GM19397 (cell line): ENCODE results near the gene RIPPLY3.

Source experiments
- ATAC-seq: cut with Tn5 transposase; IDR thresholded peaks from one replicate; pipeline ENCODE4 v1.9.1; 2021; ENCODE audit warnings: mild to moderate bottlenecking, moderate library complexity; ENCODE audit not compliant: unreplicated experiment

Gene RIPPLY3, protein sequence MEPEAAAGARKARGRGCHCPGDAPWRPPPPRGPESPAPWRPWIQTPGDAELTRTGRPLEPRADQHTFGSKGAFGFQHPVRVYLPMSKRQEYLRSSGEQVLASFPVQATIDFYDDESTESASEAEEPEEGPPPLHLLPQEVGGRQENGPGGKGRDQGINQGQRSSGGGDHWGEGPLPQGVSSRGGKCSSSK

DNA sequence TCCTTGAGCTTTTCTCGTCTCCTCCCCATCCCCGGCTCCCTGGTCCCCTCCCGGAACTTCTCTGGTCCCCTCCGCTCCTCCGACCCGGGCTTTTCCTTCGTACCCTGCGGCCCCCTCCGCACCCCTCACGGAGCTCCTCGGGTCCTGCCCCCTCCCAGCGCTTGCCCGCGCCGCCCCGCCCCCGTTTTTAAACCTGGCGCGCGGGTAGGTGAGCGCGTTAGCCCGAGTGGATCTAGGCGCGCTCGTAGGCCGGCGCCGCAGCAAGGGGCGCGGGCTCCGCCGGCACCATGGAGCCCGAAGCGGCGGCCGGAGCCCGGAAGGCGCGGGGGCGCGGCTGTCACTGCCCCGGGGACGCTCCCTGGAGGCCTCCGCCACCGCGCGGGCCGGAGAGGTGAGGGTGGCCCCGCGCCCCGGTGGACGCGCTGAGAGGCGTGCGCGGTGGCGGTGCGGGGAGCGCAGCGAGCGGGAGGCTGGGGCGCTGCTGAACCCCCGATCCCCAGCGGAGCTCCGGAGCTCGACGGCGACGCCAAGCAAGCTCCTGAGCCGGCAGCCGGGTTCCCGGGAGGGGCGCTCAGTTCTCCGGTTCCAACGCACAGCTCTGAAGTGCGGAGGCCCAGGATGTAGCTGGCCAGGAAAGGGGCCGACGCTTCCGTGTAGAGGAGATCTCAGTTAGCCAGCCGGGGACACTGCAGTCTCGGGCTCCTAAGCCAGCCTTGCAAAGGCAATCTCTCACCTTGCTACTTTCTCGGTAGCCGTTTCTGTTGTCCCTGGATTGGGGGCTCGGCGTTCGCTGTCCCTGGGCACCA is at the start of gene RIPPLY3:
TSS of gene RIPPLY3 (plus strand) at position 217 of the 806 bp plus-strand sequence. CDS start at position 288, 71 bp downstream.
- no peak for ATAC-seq

DNA sequence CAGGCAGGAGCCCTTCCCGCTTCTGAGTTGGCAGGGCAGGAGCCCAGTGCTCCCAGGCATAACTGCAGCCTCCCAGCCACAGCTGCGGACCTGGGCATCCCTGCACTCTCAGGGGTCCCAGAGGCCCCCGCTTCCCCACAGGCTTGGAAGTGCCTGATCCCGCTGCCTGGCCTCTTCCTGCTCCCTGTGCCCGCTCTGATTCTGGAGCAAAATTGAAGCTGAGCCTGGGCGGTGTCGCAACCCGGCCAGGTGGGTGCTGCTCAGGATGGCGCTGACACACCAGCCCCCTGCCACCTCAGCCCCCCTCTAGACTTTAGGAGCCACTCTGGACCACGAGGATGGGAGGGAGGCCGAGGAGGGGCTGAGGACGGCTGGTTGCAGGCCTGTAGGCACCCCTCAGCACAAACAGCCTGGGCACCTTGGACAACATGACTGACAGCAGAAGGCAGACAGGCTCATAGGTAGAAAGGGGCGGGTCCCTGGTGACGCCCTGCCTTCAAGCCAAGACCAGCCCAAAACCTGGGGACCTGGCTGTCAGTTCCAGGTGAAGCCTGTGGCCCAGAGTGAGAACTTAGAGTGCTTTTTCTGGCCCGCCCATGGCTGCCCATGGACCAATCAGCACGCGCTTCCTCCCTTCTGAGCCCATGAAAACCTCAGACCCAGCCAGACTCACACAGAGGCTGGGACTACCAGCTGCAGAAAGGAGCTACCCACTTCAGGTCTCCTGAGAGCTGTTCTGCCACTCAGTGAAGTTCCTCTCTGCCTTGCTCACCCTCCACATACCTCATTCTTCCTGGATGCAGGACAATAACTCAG is 47.3 kb upstream of the RIPPLY3 start:
- ATAC-seq: no peak

DNA sequence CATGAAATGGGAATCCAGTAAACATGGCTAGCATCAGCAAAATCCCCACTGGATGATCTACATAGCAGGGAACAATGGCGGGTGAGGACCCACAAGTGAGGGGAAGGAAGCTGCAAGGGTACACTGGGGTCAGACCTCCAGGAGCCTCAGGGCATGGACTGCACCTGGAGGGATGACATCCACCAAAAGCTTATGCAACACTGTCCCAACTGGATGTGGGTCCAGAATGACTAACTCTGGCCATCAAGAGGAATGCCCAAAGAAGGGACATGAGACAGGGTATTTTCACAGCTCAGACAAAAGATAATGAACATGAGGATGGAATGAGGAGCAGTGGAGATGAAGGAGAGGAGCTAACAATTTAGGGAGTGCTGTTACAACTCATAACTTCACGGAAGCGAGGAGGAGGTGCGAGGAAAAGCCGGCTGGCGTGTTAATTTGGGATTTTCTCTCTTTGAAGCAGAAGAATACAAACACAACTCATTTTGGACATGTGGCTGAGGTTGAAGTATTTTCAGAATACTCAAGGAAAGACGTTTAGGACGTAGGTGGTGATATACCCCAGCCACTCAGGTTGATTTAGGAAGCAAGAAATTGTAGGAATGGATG is 45.7 kb upstream of the RIPPLY3 start:
- ATAC-seq: no peak

DNA sequence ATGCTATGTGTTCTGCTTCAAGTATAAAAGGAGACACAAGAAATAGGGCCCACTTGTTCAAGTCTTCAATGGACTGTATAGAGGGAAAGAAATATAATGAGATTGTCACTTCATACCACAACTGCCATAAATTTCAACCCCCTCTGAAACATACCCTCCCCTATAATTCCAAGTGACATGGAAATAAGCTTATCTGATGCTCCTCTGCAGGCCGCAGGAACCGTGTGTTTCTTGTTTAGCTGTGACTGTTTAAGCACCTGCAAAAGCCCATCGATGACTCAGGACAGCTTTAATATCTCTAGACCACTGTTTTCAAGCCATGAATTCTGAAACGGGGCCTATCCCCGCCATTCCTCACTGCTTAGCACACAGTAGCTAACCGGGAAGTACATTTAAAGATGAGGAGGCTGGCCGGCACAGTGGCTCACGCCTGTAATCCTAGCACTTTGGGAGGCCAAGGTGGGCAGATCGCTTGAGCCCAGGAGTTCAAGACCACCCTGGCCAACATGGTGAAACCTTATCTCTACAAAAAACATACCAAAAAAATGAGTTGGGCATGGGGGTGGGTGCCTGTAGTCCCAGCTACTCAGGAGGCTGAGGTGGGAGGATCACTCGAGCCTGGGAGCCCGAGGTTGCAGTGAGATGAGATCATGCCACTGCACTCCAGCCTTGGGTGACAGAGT is 44.3 kb upstream of the RIPPLY3 start:
- no peak for ATAC-seq

DNA sequence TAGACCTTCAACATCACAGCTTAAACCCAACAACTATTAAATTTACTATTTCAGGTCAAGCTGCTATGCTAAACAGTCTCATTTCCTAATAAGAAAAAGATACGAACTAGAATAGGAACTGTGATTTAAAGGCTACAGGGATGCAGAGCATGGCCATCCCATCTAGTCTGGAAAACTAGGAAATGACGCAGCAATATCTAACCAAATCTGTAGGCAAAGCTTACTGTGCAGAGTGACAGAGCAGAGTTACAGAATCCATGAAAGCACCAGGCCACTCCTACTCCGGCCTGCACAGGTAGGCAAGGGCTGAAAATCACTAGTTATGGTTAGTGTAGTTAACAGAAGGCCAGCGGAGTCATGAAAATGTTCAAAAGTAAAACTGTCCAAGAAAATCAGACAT is 42.1 kb upstream of the RIPPLY3 start:
- no peak for ATAC-seq

DNA sequence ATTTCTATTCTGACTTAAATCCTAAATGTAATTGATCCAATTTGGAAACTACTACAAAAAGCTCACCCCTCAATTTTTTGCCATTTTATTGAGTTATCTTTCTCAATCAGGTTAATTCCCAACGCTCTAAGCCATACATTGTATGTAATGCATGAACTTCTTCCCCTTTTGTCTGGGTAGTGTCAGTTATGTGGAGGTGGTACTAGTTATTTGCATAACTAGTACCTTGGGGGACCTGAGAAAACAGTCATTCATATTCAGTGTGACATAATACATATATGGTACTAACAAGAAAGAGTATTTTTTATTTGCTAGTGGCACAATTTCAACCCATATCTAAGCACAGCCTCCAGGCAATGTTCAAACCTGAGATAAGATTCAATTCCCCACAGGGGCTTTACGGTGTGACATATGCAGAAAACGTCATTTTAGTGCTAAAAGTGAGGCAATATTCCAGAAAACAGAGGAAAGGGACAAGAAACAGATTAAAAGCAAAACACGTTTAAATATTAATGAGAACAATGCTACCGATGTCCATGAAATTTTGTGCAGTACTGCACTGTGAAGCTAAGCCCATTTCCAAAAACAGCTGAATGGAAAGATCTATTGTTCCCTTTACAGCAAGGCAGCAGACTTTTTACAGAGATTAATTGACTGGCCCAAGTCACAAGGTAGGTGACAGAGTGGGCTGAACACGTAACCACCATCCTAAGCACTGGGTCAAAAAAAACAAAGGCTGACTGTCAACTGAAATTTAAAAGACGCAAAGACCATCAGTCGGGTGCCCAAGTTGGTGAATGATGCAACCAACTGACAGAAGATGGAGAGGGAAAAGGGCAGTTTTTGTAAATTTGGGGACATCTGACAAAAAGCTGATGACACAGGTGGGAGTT is 41.4 kb upstream of the RIPPLY3 start:
- no peak for ATAC-seq

DNA sequence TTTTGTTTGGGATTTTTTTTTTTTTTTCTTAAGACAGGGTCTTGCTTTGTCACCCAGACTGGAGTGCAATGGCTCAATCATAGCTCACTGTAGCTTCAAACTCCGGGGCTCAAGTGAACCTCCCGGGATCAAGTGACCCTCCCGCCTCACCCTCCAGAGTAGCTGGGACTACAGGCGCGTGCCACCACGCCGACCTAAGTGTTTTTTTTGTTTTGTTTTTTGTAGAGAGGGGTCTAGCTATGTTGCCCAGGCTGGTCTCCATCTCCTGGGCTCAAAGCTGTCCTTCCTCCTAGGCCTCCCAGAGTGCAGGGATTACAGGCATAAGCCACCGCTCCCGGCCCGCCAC is 40.8 kb upstream of the RIPPLY3 start:
- ATAC-seq: no peak

DNA sequence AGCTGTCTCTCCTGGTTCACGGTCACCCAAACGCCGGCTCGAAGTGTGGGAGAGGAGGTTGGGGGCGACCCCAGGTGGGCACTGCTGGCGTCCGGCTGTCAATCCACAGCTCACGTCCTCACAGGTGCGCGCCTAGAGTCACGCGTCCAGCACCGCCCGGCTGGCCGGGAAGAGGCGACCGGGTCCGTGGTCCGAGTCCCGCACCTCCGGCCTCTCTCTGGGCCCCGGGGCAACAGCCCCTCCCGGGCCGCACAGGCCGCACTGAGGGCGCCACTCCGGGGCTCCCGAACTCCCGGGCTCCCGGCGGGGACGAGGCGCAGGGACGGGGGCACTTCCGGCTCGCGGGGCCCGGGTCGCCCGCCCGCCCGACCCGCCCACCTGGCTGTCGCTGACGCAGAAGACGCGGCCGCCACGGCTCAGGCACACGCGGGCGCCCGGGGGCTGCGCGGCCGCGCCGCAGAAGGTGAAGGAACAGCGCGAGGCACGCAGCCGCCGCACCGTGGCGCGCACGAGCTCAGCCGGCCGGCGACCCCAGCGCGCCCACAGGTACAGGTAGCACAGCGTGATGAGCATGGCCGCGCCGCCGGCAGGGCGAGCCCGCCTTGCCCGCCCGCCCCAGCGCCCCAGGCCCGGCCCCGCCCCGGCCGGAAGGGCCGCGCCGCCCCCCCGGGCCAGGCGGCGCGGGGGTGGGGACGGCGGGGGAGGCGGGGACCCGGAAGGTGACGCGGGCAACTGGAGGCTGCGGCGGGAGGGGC is 40.3 kb upstream of the RIPPLY3 start, which contains the start of gene HLCS:
TSS of gene HLCS (minus strand) at position 604 of the 755 bp plus-strand sequence. CDS start at position 573, 31 bp downstream.
- ATAC-seq: peak; percentile 86

DNA sequence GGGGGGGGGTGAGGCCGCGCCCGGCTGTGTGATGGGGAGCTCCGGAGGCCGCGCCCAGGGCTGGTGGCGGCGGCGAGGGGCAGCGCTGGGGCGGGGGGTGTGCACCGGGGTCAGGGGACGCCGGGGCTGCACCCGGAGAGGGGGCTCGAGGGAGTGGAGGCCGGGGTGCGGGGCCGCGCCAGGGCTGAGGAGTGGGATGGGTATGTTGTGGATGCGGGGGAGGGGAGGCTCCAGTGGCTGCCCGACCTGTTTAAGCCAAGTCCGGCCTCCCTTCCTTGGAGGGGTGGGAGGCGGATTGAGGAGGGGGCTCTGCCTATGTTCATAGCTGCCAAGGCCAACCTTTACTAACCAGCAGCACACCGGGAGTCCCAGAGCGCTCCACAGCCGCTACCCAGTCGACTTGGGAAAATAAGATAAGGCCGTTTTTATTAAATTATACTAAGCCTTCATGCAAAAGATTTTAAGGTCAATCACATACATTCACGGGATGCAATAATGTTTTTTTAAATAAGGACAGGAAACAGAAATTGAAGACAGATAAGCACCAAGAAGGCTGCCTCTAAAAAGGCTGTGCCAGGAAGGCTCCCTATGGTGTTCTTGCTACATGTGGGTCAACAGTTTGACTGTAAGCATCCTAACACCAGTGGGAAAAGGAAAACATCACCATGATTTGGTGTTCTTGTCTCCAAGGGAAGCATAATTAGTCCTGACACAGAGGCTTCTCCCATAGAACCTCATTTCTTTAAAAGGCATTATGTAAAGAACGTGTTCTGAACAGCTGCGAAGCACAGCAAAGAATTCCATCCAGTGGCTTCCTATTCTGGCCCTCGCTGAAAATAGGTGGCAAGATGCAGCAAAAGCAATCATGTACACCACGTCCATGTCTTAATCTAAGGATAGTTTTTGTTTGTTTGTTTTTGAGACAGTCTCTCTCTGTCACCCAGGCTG is 39.4 kb upstream of the RIPPLY3 start:
- peak; percentile 13 for ATAC-seq

DNA sequence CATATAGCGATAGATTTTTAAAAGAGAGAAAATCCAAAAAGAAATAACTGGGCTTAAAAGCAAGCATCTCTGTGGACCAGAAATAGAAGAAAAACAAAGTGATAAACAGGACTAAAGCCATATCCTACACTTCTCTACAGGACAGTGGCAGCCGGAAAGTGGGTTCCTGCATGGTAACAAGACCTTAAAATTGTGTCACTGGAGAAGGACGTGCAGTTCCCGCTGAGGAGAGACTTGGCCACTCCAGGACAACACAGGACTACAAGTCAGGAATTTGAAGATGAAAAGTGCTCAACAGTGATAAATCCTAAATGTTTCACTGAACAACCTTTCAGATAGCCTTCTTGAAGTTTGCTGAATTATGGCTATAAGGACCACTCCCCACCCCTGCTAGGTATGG is 38.1 kb upstream of the RIPPLY3 start:
- ATAC-seq: no peak

DNA sequence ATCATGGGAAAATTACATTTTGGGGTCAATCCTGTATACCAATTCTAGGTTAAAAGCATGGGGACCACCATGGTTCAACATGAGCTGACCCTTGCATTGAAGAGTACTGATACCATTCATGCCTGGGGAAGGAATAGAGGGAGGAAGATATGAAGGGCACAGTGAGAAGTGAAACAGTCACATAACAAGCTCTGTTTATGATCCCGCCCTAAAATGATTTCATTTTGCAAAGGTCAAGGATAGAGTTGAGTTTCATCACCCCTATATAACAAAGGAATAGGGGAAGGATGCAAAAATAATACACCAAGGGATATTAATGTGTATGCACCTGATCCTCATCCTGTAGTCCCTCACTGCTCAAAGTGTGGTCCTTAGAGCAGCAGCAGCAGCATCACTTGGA is 37.5 kb upstream of the RIPPLY3 start:
- ATAC-seq: no peak

DNA sequence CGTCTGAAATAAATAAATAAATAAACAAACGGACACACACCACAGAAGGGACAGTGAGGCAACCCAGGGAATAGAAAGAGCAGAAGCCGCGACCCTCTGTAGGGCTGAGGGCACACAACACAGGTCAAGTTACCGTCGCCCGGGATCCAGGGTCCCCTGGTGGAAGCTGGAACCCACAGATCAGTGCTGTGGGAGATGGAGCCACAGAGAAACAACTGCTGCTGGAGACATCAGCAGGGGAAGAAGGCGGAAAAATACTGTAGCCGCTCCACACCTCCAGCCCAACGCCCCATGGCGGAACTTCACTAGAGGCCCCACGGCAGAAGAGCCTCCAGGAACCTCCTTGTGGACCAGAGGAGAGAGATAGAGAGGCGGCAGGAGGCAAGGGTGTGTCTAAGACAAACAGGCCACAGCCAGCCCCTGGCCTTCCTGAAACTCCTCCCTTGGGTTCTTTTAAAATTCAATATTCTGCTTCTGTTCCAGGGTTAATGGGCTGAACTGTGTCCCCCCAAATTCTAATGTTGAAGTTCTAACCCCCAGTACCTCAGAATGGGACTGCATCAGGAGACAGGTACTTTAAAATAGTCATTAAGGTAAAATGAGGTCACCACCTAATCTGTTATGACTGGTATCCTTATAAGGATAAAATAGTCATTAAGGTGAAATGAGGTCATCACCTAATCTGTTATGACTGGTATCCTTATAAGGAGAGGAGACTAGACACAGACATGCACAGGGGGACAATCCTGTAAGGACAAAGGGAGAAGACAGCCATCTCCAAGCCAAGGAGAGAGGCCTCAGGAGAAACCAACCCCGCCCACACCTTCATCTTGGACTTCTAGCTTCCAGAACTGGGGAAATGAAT is 32.3 kb upstream of the RIPPLY3 start:
- no peak for ATAC-seq

DNA sequence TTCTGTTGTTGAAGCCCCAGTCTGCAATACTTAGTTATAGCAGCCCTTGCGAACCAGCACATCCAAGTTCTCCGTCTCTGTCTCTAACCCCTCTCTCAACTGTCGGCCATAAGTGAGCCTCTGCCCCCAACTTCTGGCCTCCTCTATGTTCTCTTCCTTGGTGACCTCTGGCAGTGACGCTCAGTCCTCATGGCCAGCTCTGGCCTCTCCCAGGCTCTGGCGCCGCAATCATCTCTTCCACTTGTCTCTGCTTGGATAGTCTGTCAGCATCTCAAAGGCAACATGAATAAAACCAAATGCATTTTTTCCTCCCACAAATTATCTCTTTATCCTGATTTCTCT is 31.7 kb upstream of the RIPPLY3 start:
- ATAC-seq: no peak

DNA sequence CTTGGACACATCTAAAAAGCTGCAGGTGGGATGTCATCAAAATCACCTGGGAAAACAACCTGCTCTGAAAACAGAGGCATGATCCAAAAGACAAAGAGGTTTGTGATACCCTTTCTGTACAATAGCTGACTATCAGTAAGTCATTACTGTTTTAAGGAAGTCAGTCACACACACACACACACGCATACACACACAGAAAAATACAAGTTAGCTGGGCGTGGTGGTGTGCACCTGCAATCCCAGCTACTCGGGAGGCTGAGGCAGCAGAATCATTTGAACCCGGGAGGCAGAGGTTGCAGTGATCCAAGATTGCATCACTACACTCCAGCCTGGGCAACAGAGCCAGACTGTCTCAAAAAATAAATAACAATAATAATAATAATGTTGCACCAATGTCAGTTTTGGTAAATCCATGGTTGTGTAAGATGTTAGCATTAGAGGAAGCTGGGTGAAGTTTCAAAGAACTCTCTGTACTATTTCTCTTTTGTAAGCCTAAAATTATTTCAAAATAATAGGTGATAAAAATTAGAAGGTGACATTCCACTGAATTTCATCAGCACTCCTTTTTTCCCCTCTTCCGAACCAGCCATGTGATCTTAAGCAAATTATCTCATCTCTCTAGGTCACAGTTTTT is 30.2 kb upstream of the RIPPLY3 start:
- no peak for ATAC-seq

DNA sequence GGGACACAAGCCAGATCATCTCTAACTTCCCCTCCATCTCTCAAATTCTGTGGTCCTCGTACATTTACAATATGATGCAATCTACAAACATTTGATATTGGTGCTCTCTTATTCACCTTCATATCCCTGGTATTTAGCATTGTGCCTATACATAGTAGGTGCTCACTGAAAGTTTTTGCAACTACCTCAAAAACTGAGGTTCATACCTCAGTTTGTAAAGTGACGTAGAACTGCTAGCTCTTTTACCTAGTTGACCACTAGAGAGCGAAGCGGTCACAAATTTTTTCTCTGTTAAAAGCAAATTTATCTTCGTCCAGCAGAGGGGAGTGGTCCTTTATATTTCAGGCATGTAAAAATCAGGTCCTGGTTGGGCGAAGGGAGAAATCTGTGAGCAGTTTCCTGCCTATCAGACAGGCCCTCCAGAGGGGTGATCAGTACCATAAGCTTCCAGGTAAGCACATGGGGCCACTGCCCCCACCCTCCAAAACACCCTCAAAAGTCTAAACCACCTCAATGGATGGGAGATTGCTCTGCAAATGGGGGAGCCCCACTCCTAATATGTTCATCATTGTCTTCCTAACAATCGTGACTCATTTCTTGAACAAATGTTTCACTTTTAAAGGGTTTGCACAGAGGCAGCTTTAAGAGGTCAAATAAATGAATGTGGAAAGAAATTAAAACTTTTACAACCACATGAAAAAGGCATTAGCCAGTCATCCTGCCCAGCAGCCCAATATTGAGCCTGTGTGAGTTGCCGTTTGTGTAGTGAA is 29.4 kb upstream of the RIPPLY3 start:
- ATAC-seq: peak; percentile 57
